KOPT-K1 (cell line): ENCODE data around the gene UBE3D.

Experiments used
- H3K27ac ChIP-seq: fragments of 200-600 bp; sonication (generic); 2 replicates; pipeline ENCODE4 v1.5.1; 2016; ENCODE audit warnings: antibody characterized with exemption, mild to moderate bottlenecking, low read depth, low read length; ENCODE audit not compliant: poor library complexity, severe bottlenecking
- H3K36me3 ChIP-seq: fragments of 200-600 bp; sonication (generic); 2 replicates; pipeline ENCODE4 v1.5.1; 2017; ENCODE audit warnings: antibody characterized with exemption, mild to moderate bottlenecking, low read length, moderate library complexity; ENCODE audit not compliant: insufficient read depth
- H3K9me3 ChIP-seq: fragments of 200-600 bp; sonication (generic); 2 replicates; pipeline ENCODE4 v1.5.1; 2017; ENCODE audit warnings: antibody characterized with exemption, low read length, mild to moderate bottlenecking; ENCODE audit not compliant: insufficient read depth, poor library complexity, severe bottlenecking

Gene UBE3D

DNA sequence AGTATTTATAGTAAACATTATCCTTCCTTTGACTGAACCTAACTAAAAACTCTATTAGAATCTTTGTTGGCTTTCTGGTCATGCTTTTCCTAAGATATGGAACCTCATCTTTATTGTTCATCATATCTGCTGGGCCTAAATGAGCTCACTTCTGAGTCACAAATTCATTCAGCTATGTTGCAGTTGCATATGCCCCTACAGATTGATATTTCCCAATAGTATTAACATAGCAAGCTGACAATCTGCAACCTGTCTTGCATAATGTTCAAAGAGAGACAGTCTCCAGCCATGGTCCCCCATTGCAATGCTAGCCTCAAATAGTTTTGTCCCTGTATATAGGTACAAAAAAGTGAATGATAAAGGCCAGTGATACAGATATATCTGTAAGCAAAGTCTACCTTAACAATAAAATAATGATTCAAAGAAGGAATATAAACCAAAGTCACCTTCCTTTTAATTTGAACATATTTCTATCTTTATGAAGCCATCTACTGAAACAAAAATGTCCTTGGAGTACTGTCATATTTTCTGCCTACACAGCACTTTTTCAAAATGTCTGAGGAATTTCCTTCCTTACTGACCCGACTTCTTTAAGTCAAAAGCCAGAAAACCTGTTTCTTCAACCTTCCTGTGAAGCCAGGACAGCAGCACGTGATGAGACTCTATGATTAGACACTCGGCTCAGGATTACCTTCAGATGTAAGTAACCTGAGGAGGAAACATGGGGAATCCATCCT is 140.7 kb downstream of the UBE3D start:
- Histone ChIP-seq H3K36me3 (no peaks in the 10 kb centered on the region; the same call in 1 of the 2 replicates), H3K9me3 (peaks cover 5% of the 10 kb centered on the region), H3K27ac (no peak overlapping the region)

DNA sequence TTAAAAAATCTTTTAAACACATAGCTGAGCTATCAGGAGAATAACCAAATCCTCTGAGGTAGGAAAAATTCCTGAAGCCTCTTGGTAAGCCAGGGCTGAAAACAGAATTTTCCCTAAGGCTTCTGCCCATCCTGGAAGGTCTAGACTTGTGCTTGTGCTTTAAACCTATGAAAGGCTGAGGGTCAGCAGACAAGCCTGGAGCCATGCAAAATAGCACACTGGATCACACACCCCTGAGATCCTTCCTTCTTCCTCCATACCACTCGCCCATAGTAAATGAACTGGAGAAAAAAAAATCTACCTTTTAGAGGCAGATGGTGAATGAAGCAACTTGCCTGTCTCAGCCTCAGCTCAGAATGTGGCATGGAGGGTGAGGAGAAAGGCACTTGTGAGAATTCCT is 144.4 kb downstream of the UBE3D start:
- Histone ChIP-seq H3K27ac (no peak overlapping the region), H3K36me3 (no peaks in the 10 kb centered on the region)

DNA sequence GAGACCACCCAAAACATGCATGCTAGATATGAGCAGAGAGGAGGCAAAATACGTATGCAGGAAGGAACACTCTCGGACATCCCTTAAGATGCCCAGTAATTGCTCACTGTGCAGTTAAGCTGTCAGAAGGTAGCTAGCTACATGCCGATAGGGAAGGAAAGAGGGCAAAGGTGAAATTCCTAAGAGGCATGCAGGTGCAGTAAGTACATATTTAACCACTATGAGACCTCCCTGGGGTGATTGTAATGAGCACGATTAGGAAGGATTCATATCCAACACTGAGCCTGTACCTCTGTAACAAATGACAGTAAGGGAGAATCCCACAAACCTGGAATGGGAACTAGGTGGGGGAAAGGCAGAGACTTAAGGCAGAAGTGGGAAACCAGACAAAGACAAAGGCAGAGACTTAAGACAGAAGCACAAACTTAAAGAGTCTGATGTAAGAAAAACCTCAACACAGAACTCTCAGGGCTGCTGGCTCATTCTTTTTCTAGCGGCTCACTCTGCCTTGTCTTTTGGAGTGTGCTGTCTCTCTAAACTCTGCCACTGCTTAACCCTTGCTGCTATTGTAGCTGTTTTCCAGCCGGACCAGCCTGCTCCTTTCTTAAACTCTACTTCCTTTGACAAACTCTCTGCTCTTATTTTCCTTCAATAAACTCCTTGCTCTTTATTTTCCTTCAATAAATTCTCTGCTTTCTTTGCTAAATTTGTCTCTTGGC is 148.1 kb downstream of the UBE3D start:
- Histone ChIP-seq H3K27ac (no peak overlapping the region), H3K36me3 (no peaks in the 10 kb centered on the region)

More for the DNA sequence above, 144.4 kb downstream of the UBE3D start:
- H3K9me3 ChIP-seq, result peaks cover 6% of the 10 kb centered on the region

DNA sequence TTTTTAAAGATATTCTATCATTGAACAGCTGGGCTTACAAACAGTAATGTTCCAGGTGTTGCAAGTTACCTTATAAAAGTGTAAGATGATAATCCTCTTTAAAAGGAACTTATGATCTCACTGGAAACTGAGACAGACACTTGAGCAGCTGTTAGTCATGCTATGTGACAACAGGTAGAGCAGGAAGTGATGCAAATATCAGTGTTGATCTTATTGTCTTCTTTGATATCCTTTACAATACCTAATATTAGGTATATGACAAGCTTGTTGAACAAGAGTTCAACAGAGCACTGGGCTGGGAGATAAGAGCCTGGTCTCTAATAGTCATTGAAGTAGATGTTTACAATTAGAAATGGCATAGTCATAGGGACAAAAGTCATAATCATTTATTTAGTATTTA is 150.0 kb downstream of the UBE3D start:
- no peaks in the 10 kb centered on the region for H3K36me3 ChIP-seq
- H3K27ac ChIP-seq, result no peak overlapping the region
- H3K9me3 ChIP-seq, result peaks cover 6% of the 10 kb centered on the region

More for the DNA sequence above, 148.1 kb downstream of the UBE3D start:
- H3K9me3 ChIP-seq, result peaks cover 6% of the 10 kb centered on the region

DNA sequence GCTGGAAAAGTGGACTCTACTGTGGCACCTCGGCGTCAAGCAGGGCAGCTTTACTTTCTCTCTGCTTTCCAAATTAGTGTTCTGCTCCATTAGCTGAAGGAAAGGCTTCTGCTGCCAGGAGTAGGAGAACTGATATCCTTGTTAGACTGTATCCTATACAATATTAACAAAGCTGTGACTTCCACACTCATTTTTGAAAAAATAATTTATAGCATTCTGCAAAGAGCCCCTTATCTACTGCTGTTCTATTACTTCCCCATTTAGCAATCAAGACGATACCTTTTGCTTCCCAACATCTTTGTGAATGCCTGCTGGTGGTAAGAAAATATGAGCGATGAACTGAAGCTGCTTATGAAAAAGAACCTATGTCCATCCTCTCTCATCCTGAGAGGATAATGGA is 151.1 kb downstream of the UBE3D start:
- no peaks in the 10 kb centered on the region for H3K36me3 ChIP-seq
- no peak overlapping the region for H3K27ac ChIP-seq

DNA sequence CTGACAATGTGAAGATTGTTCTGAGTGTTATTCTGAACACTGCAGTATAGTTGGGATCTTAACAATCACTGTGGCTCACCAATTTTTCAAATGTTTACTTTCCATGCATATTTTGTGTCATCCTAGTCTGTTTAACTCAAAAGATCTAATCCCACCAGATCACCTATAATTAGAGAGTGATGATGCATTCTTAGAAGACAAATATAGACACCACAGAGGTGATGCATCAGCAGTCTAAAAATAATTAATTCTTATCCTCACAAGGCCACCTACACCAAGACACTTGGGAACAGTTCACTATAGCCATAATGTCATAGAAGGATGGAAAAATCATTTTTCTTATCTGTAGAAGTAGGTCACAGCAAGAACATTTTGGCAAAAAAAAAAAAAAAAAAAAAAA is 154.8 kb downstream of the UBE3D start:
- Histone ChIP-seq H3K36me3 (no peaks in the 10 kb centered on the region), H3K9me3 (no peaks in the 10 kb centered on the region), H3K27ac (no peak overlapping the region)

More for the DNA sequence above, 151.1 kb downstream of the UBE3D start:
- H3K9me3 ChIP-seq, result peaks cover 6% of the 10 kb centered on the region

DNA sequence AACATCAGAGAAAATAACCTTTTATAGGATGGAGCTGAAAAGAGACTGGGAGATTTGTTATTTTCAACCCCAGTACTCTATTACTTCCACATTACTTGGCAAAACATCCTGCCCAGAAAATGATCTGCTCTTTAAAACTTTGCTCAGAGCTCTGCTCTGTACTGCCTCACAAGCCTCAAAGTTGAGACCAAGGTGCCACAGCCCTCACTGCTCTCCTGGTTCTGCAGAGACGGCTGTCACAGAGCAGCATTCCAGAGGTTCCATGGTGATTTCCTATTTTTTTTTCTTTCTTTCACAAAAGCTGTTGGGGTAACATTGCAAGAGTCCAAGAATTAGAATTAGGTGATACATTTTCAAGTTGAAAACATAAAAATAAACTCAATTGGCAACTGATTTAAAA is 155.2 kb downstream of the UBE3D start:
- no peaks in the 10 kb centered on the region for H3K36me3 ChIP-seq
- H3K27ac ChIP-seq, result no peak overlapping the region

DNA sequence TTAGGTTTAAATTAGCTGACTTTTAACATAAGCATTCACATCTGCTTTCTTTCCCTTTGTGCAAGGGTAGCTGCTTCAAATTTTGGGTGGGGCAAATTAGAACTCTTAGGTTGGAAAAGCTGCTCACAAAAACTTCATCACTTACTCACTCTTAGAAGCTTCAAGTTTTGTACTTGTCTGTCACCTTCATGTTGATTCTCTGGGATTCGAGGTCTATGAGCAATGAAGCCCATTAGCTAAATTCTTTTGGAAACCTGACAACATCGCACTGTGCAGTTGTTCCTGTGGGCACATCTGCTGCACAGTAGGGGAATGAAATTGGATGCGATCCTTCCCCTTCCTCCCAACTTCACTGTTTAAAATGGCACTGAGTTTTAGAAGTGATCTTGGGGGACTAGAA is 156.1 kb downstream of the UBE3D start:
- Histone ChIP-seq H3K36me3 (no peaks in the 10 kb centered on the region), H3K9me3 (no peaks in the 10 kb centered on the region), H3K27ac (no peak overlapping the region)

More for the DNA sequence above, 155.2 kb downstream of the UBE3D start:
- H3K9me3 ChIP-seq, result no peaks in the 10 kb centered on the region

DNA sequence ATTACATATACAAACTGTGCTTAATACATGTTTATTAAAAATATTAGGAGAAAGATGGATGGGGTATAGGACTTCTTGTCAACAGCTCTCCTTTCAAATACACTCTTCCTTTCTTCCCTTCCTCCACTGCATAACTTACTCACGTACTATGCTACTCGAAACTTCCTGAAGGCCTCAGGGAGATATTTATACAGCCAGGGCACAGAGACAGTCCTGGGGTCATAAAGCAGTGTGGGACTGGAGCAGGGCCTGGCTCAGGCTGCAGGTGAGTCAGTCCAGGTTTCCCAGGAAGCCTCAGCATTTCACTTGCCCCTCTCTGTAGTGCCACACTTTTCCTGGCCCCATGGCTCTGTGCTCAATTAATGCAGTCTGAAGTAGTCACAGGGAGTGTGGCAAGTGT is 157.0 kb downstream of the UBE3D start:
- no peaks in the 10 kb centered on the region for H3K9me3 ChIP-seq
- H3K27ac ChIP-seq, result no peak overlapping the region
- H3K36me3 ChIP-seq, result no peaks in the 10 kb centered on the region

DNA sequence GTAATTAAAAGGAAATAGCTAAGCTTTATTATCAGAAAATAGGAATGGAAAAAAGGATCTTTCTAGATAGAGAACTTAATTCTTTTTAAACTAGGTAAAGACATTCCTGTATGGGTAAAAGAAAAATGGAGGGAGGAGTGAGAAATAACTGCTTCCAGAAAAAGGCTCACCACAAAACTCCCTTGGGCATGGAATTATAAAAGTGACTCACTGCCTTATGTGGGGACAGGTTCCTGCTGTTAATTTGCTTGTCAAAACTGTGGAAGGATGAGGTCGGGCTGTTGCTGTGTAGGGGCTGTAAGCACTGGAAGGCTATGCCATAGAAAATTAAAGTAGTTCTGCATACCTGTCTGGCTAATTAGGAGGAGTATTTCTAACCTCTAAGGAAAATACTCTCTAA is 158.7 kb downstream of the UBE3D start:
- H3K9me3 ChIP-seq, result no peaks in the 10 kb centered on the region
- H3K27ac ChIP-seq, result no peak overlapping the region
- no peaks in the 10 kb centered on the region for H3K36me3 ChIP-seq

DNA sequence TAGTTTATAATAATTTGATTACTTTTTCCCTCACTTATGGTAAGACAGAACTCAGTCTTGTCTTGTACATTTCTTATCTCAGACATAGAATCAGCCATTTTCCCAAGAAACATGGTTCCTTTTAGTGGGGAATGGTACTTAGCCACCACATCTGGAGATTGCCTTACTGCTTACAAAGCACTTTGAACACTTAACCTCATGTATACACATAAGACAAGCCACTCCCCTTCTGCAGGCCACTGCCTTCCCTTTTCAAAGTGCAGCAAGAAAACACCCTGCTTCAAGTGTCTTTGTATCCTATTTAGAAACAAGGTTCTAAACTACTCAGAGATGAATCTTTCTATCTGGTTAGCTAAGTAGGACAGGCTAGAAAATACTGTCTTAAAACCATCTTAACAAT is 159.2 kb downstream of the UBE3D start:
- H3K27ac ChIP-seq, result no peak overlapping the region
- H3K9me3 ChIP-seq, result no peaks in the 10 kb centered on the region
- no peaks in the 10 kb centered on the region for H3K36me3 ChIP-seq

DNA sequence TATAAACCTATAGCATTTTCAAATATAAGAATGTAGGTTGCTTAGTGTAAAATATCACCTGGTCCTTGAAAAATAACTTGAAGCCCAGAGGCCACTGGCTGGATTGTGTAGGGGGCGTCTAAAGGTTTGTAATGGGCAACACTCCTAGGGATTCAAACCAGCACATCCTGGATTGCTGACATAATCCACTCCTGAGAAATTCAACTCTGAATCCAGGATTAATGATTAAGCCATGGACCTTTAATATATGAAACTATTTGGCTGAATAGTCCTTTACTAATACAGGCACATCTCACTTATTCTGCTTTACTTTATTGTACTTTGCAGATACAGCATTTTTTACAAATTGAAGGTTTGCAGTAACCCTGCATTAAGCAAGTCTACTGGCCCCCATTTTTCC is 160.8 kb downstream of the UBE3D start:
- Histone ChIP-seq H3K36me3 (no peaks in the 10 kb centered on the region), H3K27ac (no peak overlapping the region), H3K9me3 (no peaks in the 10 kb centered on the region)

DNA sequence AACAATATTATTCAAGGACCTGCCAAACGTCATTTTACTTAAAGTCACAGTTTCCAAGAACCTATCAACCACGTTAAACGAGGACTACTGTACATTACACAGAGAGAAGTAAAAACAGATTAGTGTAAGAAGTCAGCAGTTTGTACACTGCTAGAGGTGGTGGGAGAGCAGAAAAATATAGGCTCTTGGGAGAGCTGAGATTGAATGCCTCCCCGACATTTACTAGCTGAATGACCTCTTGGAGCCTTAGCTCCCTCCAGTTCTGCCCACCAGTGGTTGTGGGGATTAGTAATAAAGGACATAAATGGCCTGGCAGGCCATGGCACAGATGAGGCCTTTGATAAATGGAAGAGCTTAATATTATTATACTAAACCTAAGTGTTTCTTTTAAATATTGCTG is 161.4 kb downstream of the UBE3D start:
- H3K27ac ChIP-seq, result no peak overlapping the region
- no peaks in the 10 kb centered on the region for H3K9me3 ChIP-seq

DNA sequence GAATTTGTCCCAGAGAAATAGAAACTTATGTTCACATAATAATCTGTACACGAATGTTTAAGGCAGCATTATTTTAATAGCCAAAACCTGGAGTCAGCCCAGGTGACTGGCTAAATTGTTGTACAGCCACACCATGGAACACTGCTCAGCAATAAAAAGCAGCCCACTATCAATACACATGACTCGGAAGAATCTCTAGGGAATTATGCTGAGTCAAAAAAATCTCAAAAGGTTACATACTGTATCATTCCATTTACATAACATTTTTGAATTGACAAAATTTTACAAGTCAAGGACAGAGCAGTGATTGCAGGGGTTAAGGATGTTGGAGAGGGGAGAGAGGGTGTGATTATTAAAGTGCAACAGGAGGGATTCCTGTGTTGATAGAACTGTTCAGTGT is 163.4 kb downstream of the UBE3D start:
- Histone ChIP-seq H3K36me3 (no peaks in the 10 kb centered on the region), H3K9me3 (no peaks in the 10 kb centered on the region), H3K27ac (no peak overlapping the region)

More for the DNA sequence above, 161.4 kb downstream of the UBE3D start:
- no peaks in the 10 kb centered on the region for H3K36me3 ChIP-seq

DNA sequence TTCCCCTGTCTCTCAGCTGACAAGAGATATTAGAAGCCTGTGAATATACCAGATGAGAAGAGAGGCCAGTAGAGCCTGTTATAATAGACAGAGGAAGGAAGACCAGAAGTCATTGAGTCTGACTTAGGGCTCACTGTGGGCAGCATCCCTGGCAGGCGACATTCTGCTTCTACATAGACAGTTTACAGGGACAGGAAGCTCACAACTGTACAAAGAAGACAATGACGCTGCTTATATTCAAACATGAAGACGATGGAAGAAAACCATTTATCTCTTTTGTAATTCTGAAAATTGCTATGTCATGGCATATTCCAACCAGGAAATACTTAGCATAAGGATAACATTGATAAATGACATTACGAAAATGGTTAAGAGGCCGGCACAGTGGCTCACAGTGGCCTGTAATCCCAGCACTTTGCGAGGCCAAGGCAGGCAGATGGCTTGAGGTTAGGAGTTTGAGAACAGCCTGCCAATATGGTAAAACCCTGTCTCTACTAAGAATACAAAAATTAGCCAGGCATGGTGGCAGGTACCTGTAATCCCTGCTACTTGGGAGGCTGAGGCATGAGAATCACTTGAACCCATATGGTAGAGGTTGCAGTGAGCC is 170.9 kb downstream of the UBE3D start:
- no peaks in the 10 kb centered on the region for H3K36me3 ChIP-seq
- H3K27ac ChIP-seq, result no peak overlapping the region
- no peaks in the 10 kb centered on the region for H3K9me3 ChIP-seq
